Measurements from ENCODE around the gene DHX16. TPM values are rescaled to one million over a fixed set of nuclear protein-coding genes. Genes with fewer than 3 reads are reported as not detected.

The DHX16 gene
- total and polyA plus RNA-seq, 9 of the 15 experiments (the other 6 are each of a cell fraction or from before 2014, with no cell fraction given): 14.6 to 66.1 (median 47.5) TPM

GRCh38 chr6:30616811-30617564 lies 55.8 kb downstream of the DHX16 start, which contains the start of gene PPP1R10 (continued):
- peak; percentile 78 for TF ChIP-seq PKNOX1 (IDR thresholded peaks at IDR 0.05)
- no peak for TF ChIP-seq TSC22D4 (tag; IDR thresholded peaks at IDR 0.05)
- TF ChIP-seq NR1H2 (CRISPR knock-in tag; IDR thresholded peaks at IDR 0.05): no peak
- peak; percentile 90 for TF ChIP-seq BCOR (IDR thresholded peaks at IDR 0.05)
- TF ChIP-seq ZNF174 (CRISPR knock-in tag; IDR thresholded peaks at IDR 0.05): no peak
- TF ChIP-seq SMAD4 (CRISPR knock-in tag; conservative IDR thresholded peaks at IDR 0.05): peak; percentile 61
- peak; percentile 98 for TF ChIP-seq GTF2A2 (tag; IDR thresholded peaks at IDR 0.05)
- TF ChIP-seq POLR2H (tag; IDR thresholded peaks at IDR 0.05; ENCODE audit: low read depth): peak; percentile 99
- TF ChIP-seq CBX1 (IDR thresholded peaks at IDR 0.05; ENCODE audit: low read depth): peak; percentile 85
- no peak for TF ChIP-seq ID3 (CRISPR knock-in tag; IDR thresholded peaks at IDR 0.05)
- peak; percentile 58 for TF ChIP-seq ID3 (tag; IDR thresholded peaks at IDR 0.05)
- TF ChIP-seq ZBTB43 (CRISPR knock-in tag; IDR thresholded peaks at IDR 0.05): peak; percentile 75; the same call in 1 of the 2 replicates
- 0 out of 2 replicates have a peak, but pooled peaks have one; percentile 45 for TF ChIP-seq MYNN (IDR thresholded peaks at IDR 0.05)
- no peak for TF ChIP-seq MYNN (CRISPR knock-in tag; IDR thresholded peaks at IDR 0.05)
- TF ChIP-seq ARID3B (CRISPR knock-in tag; IDR thresholded peaks at IDR 0.05; ENCODE audit: borderline replicate concordance): peak; percentile 87; the same call in 1 of the 2 replicates
- TF ChIP-seq JUN (IDR thresholded peaks at IDR 0.05; ENCODE audit: borderline replicate concordance, low read depth, low read length): no peak
- TF ChIP-seq JUN (CRISPR knock-in tag; IDR thresholded peaks at IDR 0.05; ENCODE audit: borderline replicate concordance): no peak
- TF ChIP-seq TAF15 (IDR thresholded peaks at IDR 0.05; ENCODE audit: low read depth, low read length): no peak
- no peak for TF ChIP-seq XRCC4 (IDR thresholded peaks at IDR 0.05; ENCODE audit: extremely low read depth, insufficient read depth, insufficient read length)
- peak; percentile 94 for TF ChIP-seq NFXL1 (CRISPR knock-in tag; IDR thresholded peaks at IDR 0.05)
- no peak; the same call in none of the 2 replicates for TF ChIP-seq C11orf30 (IDR thresholded peaks at IDR 0.05; ENCODE audit: low read depth)
- no peak for TF ChIP-seq CTCFL (IDR thresholded peaks at IDR 0.05; ENCODE audit: borderline replicate concordance, insufficient read depth, low read depth, low read length, poor library complexity, severe bottlenecking)
- TF ChIP-seq NRF1 (conservative IDR thresholded peaks at IDR 0.05 in 1 of 2, IDR thresholded peaks at IDR 0.05 in 1 of 2): no peak

All from K562 (cell line).